Fibroblast of villous mesenchyme (primary cell): ENCODE data around the gene ZNF341. TPM values are rescaled to one million over a fixed set of nuclear protein-coding genes. Genes with fewer than 3 reads are reported as not detected.

Experiments
- DNase-seq: peaks from one replicate; pipeline ENCODE4 v3.0.0-alpha.2; 2010; ENCODE audit warnings: low read depth
- H3K4me3 ChIP-seq: 2 replicates; pipeline ENCODE4 v1.5.1; 2011; ENCODE audit warnings: low read depth, mild to moderate bottlenecking, low read length
- total RNA-seq: library from RNA; depleted of rRNA; stranded (reverse); fragments of >200 nt; gene quantifications from 2 replicates; pipeline ENCODE4 v1.2.3, GENCODE V29; 2012
- TF ChIP-seq, protein P1 (sequence below): IDR thresholded peaks from 2 replicates; pipeline ENCODE4 v1.5.1; 2012; ENCODE audit warnings: low read depth, mild to moderate bottlenecking, low read length; ENCODE audit not compliant: insufficient read depth

ZNF341 gene
- total RNA-seq, 1 donor: 1.3 TPM

DNA sequence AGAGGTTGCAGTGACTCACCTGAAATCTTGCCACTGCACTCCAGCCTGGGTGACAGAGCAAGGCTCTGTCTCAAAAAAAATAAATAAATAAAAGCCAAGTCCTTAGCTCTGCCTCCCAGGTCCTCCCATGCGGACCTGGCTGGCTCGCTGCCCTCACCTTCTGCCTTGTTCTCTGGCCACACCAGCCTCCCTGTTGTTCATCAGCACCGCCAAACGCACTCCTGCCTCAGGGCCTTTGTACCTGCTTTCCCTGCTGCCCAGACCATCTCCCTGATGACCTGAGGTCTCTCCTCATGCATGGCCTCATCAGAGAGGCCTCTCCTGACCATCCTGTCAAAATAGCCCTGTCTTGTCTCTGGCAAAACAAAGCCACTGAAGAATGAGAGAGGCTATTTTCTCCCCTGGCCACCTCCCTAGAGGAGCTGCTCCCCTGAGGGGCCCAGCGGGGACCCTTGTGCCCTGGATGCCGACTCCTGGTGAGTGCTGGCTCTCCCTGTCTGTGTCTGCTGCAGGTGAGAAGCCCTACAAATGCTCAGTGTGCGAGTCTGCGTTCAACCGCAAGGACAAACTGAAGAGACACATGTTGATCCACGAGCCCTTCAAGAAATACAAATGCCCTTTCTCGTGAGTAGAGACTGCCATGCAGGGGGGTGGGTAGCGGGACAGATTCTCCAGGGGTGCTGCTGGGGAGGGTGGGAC lies 56.7 kb downstream of the ZNF341 start:
- DNase-seq: no peak
- H3K4me3 ChIP-seq: no peak overlapping the region
- TF ChIP-seq, protein P1, sequence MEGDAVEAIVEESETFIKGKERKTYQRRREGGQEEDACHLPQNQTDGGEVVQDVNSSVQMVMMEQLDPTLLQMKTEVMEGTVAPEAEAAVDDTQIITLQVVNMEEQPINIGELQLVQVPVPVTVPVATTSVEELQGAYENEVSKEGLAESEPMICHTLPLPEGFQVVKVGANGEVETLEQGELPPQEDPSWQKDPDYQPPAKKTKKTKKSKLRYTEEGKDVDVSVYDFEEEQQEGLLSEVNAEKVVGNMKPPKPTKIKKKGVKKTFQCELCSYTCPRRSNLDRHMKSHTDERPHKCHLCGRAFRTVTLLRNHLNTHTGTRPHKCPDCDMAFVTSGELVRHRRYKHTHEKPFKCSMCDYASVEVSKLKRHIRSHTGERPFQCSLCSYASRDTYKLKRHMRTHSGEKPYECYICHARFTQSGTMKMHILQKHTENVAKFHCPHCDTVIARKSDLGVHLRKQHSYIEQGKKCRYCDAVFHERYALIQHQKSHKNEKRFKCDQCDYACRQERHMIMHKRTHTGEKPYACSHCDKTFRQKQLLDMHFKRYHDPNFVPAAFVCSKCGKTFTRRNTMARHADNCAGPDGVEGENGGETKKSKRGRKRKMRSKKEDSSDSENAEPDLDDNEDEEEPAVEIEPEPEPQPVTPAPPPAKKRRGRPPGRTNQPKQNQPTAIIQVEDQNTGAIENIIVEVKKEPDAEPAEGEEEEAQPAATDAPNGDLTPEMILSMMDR: no peak

DNA sequence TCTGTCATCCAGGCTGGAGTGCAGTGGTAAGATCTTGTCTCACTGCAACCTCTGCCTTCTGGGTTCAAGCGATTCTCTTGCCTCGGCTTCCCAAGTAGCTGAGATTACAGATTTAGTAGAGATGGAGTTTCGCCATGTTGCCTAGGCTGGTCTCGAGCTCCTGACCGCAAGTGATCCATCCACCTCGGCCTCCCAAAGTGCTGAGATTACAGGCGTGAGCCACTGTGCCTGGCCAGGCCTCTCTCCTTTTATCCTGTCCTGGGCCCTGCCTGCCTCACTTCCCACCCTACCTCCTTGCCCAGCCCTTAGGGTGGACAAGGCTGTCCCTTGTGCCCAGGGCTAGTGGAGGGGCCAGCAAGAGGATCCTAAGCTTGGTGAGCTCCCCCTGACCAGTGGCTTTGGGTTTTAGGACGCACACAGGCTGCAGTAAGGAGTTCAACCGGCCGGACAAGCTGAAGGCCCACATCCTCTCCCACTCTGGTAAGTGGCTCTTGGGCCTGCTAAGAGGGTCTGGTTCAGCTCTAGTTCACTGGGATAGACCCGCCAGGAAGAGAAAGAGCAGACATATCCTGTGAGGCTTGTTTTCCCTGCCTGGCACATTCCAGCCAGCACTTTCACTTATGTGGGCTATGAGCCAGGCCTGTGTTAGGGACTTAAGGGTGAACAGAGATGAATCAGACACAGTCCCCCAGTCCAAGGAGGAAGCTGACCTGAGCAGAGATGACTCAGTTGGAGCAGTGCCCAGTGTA lies 57.5 kb downstream of the ZNF341 start:
- TF ChIP-seq, protein P1: no peak
- DNase-seq: peak; percentile 96

DNA sequence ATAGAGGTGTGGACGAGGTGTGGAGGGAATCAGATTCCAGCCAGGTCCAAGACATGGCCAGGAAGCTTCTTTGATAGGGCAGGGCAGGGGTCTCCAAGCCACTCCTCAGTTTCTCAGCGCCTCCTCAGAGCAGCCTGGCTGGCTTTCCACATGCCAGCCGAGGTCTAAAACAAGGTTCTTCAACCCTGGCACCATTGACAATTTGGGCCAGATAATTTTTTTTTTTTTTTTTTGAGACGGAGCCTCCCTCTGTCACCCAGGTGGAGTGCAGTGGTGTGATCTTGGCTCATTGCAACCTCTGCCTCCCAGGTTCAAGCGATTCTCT lies 58.0 kb downstream of the ZNF341 start:
- no peak for DNase-seq
- no peak overlapping the region for H3K4me3 ChIP-seq
- TF ChIP-seq, protein P1: no peak

More for the DNA sequence above, 57.5 kb downstream of the ZNF341 start:
- no peak overlapping the region for H3K4me3 ChIP-seq

DNA sequence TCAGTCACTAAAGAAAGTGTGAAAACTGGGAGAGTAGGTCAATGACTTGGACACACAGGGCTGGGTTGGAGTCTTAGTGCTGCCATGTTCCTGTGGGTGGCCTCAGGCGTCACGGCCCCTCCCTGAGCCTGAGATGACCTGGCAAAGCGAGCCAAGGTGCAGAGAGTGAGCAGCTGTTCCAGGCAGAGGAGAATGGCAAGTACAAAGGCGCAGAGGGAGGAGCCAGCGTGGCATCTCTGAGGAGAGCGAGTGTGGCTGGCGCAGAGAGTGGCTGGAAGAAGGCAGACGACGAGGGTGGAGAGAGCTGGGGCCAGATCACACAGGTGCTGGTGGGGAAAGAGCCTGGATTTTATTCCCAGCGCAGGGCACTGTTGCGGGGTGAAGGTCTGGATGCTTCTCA lies 58.8 kb downstream of the ZNF341 start:
- H3K4me3 ChIP-seq: no peak overlapping the region
- TF ChIP-seq, protein P1: no peak
- DNase-seq: no peak

DNA sequence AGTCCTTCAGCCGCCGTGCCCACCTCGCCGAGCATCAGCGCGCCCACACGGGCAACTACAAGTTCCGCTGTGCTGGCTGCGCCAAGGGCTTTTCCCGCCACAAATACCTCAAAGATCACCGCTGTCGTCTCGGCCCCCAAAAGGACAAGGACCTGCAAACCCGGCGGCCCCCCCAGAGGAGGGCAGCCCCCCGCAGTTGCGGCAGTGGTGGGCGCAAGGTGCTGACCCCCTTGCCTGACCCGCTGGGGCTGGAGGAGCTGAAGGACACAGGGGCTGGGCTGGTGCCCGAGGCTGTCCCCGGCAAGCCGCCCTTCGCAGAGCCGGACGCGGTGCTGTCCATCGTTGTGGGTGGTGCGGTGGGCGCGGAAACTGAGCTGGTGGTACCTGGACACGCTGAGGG lies 59.2 kb downstream of the ZNF341 start:
- no peak for DNase-seq
- no peak overlapping the region for H3K4me3 ChIP-seq
- TF ChIP-seq, protein P1: no peak

DNA sequence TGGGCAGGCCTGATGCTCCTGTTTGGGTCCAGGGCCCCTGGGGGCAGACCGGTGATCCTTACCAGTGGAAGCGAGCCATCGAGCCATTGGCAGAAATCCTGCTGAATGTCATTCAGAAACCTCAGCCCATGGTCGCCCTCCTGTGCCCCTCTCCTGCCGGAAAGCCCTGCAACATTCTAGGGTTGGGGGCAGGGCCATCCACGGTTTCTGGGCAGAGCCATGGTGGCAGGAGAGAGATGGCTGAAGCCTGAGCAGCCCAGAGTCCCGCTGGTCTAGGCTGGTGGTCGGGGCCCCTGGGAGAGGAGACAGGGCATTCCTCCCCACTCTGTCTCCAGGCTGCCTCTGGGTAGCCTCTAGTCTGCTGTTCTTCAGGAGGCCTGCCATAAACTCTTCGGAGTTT lies 59.7 kb downstream of the ZNF341 start:
- TF ChIP-seq, protein P1: no peak
- no peak for DNase-seq
- no peak overlapping the region for H3K4me3 ChIP-seq
